Skeletal muscle satellite cell (primary cell): ENCODE data around the gene TUBB6.

Experiments used
- H3K27me3 ChIP-seq: 2 replicates; pipeline ENCODE4 v1.7.0; 2013; ENCODE audit warnings: low read length; ENCODE audit not compliant: control insufficient read depth, insufficient read depth
- H3K36me3 ChIP-seq: 2 replicates; pipeline ENCODE4 v1.7.0; 2013; ENCODE audit warnings: mild to moderate bottlenecking, control low read depth, low read length; ENCODE audit not compliant: insufficient read depth
- H3K4me1 ChIP-seq: 2 replicates; pipeline ENCODE4 v1.7.0; 2013; ENCODE audit warnings: low read length; ENCODE audit not compliant: control insufficient read depth, insufficient read depth
- H3K4me2 ChIP-seq: 2 replicates; pipeline ENCODE4 v1.7.0; 2013; ENCODE audit warnings: mild to moderate bottlenecking, low read length
- H3K4me3 ChIP-seq: 2 replicates; pipeline ENCODE4 v1.7.0; 2013; ENCODE audit warnings: low read length
- H3K9ac ChIP-seq: 2 replicates; pipeline ENCODE4 v1.7.0; 2013; ENCODE audit warnings: mild to moderate bottlenecking, low read depth, low read length, moderate library complexity
- H3K9me3 ChIP-seq: replicated peaks from 2 replicates; pipeline ENCODE4 v1.7.0; 2013; ENCODE audit warnings: mild to moderate bottlenecking, control low read depth, low read length

The TUBB6 gene

DNA sequence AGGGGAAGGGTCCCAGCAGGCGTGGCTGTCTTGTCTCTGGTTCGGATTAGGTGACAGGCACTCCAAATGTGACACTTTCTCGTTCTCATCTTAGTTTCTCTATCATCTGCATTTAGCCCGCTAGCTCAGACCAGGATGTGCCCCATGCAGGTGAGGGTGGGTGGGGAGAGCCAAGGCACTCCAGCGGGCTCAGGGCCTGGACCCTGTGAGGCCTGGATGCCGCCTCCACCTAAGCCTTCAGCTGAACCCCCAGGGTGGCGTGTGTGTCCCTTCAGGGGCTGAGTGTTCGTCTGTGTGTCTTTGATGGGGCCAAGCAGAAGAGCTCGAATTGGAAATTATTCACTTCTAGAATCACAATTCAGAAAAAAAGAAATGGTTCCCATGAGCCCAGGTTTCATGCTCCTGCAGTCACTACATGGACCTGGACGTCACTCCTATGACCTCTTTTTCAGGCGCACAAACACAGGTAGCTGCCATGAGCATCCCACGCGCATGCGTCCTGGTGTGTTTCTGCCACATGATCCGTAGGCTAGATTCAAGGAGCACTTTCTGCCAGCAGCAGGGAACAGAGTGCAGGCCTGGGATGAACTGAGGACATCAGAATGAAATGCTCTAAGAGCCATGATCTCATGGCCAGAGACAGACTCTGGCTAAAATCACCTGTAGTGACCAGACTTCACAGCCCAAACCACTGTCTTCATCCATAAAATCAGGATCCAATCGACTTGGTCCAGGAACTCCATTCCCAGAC is 28.1 kb upstream of the TUBB6 start:
- Histone ChIP-seq H3K9me3 (no peaks in the 10 kb centered on the region), H3K9ac (peak overlapping the region; percentile 90), H3K4me1 (peaks cover 51% of the 10 kb centered on the region), H3K4me2 (peak overlapping the region; percentile 88), H3K4me3 (peak overlapping the region; percentile 67), H3K36me3 (no peaks in the 10 kb centered on the region), H3K27me3 (no peaks in the 10 kb centered on the region)

DNA sequence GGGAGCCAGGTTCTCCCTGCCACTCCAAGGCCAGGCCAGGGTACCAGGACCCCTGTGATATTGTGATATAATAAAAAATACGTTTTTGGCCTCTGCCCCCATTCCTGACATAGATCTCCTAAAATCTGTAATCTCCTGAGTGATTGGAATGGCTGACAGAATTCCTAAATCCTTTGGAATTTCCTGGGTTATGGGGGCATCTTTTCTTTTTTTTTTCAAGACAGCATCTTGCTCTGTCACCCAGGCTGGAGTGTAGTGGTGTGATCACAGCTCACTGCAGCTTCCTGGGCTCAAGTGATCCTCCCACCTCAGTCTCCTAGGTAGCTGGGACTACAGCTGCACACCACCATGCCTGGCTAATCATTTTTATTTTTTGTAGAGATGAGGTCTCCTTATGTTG is 26.2 kb upstream of the TUBB6 start:
- Histone ChIP-seq H3K4me3 (no peak overlapping the region), H3K4me1 (peaks cover 51% of the 10 kb centered on the region), H3K9me3 (no peaks in the 10 kb centered on the region), H3K27me3 (no peaks in the 10 kb centered on the region), H3K9ac (peak overlapping the region; percentile 67), H3K36me3 (no peaks in the 10 kb centered on the region), H3K4me2 (peak overlapping the region; percentile 56)

GRCh38 chr18:12282442-12283039 is 25.5 kb upstream of the TUBB6 start:
- Histone ChIP-seq H3K36me3 (no peaks in the 10 kb centered on the region), H3K9me3 (no peaks in the 10 kb centered on the region), H3K4me1 (peaks cover 55% of the 10 kb centered on the region), H3K4me2 (peak overlapping the region; percentile 56), H3K27me3 (no peaks in the 10 kb centered on the region), H3K4me3 (peak overlapping the region; percentile 15), H3K9ac (peak overlapping the region; percentile 67)

DNA sequence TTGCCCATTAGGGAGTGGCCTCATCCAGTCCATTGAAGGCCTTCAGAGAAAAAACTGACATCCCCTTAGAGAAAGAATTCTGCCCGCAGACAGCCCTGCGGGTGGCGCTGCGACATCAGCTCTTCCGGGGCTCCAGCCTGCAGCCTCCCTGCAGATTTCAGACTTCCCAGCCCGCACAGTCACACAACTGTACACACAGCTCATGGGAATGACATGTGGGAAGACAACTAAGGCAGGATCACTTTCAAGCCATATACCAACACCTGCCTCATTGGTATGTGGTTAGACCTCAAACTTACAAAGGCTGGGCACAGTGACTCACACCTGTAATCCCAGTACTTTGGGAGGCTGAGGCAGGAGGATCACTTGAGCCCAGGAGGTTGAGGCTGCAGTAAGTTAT is 24.8 kb upstream of the TUBB6 start:
- Histone ChIP-seq H3K36me3 (no peaks in the 10 kb centered on the region), H3K9me3 (no peaks in the 10 kb centered on the region), H3K27me3 (no peaks in the 10 kb centered on the region), H3K4me3 (no peak overlapping the region), H3K9ac (peak overlapping the region; percentile 67), H3K4me2 (peak overlapping the region; percentile 56), H3K4me1 (peaks cover 55% of the 10 kb centered on the region)

DNA sequence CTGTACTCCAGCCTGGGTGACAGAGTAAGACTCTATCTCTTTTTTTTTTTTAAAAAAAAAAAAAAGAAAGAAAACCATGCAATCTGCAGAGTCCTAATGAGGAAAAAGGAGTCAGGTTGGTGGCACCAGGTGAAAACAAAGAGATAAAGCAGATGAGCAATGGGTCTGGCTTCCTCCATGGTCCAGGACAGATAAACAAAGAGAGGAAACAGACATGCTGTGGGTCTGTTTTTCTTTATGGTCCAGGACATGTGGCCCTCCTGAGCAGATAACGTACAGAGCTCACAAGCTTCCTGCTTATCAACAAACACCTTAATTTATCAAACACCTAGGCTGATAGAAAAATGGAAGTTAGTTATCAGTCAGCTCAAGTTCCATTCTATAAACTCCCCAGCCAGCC is 24.4 kb upstream of the TUBB6 start:
- Histone ChIP-seq H3K36me3 (no peaks in the 10 kb centered on the region), H3K4me1 (peaks cover 55% of the 10 kb centered on the region), H3K27me3 (no peaks in the 10 kb centered on the region)

DNA sequence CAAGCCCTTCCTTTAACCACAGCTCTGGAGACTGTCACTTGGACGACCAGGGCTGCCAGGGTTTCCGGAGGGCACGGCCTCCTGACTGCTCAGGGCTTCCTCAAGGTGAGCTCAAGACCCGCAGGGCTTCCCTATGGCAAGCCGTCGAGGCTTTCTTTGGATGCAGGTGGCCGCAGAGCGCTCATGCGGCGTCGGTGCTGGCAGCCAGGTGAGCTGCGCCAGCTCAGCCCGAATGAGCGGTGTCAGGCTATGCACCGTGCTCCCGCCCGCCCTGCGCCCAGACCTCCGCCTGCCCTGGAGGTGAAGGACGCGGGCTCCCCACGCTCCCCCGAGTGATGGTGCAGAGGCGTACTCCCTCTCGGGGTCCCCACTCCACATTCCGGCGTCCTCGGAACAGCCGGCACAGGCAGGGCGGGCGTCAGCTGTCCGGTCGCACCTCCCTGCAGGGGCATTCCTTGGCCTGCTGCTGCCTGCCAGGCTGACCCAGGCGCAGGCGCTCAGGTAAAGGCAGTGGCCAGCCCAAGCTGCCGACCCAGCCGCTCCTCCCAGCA is 20.8 kb upstream of the TUBB6 start:
- peak overlapping the region; percentile 87 for H3K9ac ChIP-seq
- H3K4me1 ChIP-seq, result peaks cover 29% of the 10 kb centered on the region
- H3K4me3 ChIP-seq, result peak overlapping the region; percentile 73
- H3K27me3 ChIP-seq, result no peaks in the 10 kb centered on the region
- no peaks in the 10 kb centered on the region for H3K36me3 ChIP-seq
- no peaks in the 10 kb centered on the region for H3K9me3 ChIP-seq
- H3K4me2 ChIP-seq, result peak overlapping the region; percentile 94

More for the DNA sequence above, 24.4 kb upstream of the TUBB6 start:
- no peak overlapping the region for H3K4me2 ChIP-seq
- no peaks in the 10 kb centered on the region for H3K9me3 ChIP-seq
- no peak overlapping the region for H3K9ac ChIP-seq
- H3K4me3 ChIP-seq, result no peak overlapping the region

GRCh38 chr18:12287684-12288402 is 20.2 kb upstream of the TUBB6 start:
- H3K4me3 ChIP-seq, result peak overlapping the region; percentile 73
- no peaks in the 10 kb centered on the region for H3K9me3 ChIP-seq
- H3K9ac ChIP-seq, result peak overlapping the region; percentile 87

GRCh38 chr18:12288403-12288755 is 19.7 kb upstream of the TUBB6 start:
- H3K36me3 ChIP-seq, result no peaks in the 10 kb centered on the region
- no peaks in the 10 kb centered on the region for H3K9me3 ChIP-seq
- H3K4me2 ChIP-seq, result peak overlapping the region; percentile 94
- H3K4me3 ChIP-seq, result peak overlapping the region; percentile 73
- H3K27me3 ChIP-seq, result no peaks in the 10 kb centered on the region
- peak overlapping the region; percentile 87 for H3K9ac ChIP-seq
- H3K4me1 ChIP-seq, result peaks cover 20% of the 10 kb centered on the region

More at GRCh38 chr18:12287684-12288402, 20.2 kb upstream of the TUBB6 start:
- peak overlapping the region; percentile 94 for H3K4me2 ChIP-seq
- peaks cover 23% of the 10 kb centered on the region for H3K4me1 ChIP-seq
- H3K27me3 ChIP-seq, result no peaks in the 10 kb centered on the region
- no peaks in the 10 kb centered on the region for H3K36me3 ChIP-seq

DNA sequence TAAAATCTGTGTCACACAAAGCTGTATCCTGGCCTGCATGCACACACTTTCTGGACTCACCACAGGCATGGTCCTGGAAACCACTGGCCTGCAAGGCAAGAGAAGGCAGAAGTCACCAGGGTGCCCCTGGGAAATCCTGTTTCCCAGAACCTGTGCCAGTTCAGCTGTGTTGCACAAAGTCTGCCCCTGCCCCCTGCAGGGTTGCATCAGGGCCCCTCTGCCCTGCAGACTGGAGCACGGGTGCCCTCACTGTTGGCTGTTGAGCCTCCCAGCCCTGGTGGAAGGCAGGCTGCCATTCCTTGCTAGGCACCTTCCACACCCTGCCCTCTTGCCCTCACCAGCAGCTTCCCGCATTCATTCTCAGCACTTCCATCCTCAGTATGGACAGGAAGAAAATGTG is 18.0 kb upstream of the TUBB6 start:
- no peak overlapping the region for H3K9ac ChIP-seq
- H3K4me1 ChIP-seq, result peaks cover 20% of the 10 kb centered on the region

DNA sequence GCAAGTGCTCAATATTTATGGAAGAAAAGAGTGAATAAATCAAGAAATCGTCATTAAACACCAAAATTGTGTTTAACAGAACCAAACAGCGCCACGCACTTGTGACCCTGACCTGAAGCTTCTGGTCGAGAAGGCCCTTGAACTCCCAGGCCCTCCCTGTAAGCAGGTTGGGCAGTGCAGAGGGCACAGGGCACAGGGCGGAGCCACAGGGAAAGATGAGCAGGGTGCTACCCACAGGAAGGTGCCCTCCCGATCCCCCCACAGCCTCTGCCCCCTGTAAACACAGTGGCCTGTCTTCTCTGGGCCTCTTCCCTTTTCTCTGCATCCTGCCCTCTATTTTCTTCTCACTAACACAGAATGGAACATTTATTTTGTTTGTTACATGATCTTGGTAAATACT is 16.9 kb upstream of the TUBB6 start:
- Histone ChIP-seq H3K4me3 (no peak overlapping the region), H3K4me1 (peaks cover 22% of the 10 kb centered on the region), H3K4me2 (no peak overlapping the region), H3K36me3 (no peaks in the 10 kb centered on the region), H3K9me3 (no peaks in the 10 kb centered on the region), H3K9ac (no peak overlapping the region), H3K27me3 (no peaks in the 10 kb centered on the region)

More for the DNA sequence above, 18.0 kb upstream of the TUBB6 start:
- Histone ChIP-seq H3K27me3 (no peaks in the 10 kb centered on the region), H3K36me3 (no peaks in the 10 kb centered on the region), H3K4me3 (no peak overlapping the region), H3K4me2 (no peak overlapping the region), H3K9me3 (no peaks in the 10 kb centered on the region)

DNA sequence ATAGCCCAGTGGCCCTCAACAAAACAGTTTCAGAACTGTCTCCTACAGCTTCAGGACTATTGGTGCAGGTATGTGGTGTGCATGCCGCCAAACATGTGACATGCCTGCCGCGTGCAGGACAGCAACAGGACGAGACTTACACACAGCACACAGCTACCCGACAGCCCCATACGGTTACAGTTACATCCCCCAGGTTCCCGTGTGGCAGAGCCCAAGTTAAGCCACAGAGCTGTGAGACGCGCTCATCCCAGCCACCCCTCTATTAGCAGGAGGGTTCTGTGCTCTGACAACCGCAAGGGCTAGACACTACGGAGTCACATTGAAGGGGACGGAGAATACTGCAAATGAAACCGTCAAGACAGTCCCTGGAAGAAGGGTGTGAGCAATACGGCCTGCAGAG is 16.4 kb upstream of the TUBB6 start:
- H3K4me2 ChIP-seq, result no peak overlapping the region
- H3K27me3 ChIP-seq, result no peaks in the 10 kb centered on the region
- H3K4me1 ChIP-seq, result peaks cover 22% of the 10 kb centered on the region
- no peak overlapping the region for H3K9ac ChIP-seq
- H3K4me3 ChIP-seq, result no peak overlapping the region
- H3K9me3 ChIP-seq, result no peaks in the 10 kb centered on the region
- no peaks in the 10 kb centered on the region for H3K36me3 ChIP-seq
